ENCODE measurements around the gene CRYL1. TPM values are rescaled to one million over a fixed set of nuclear protein-coding genes. Genes with fewer than 3 reads are reported as not detected.

Gene CRYL1
- total and polyA plus RNA-seq, 2 of the 8 experiments (the other 6 are each of a cell fraction or from before 2014, with no cell fraction given) = 1.9 to 6.4 TPM

- no peak for TF ChIP-seq CREB1 (IDR thresholded peaks at IDR 0.05)
- no peak for TF ChIP-seq CTCF (IDR thresholded peaks at IDR 0.05; ENCODE audit: control extremely low read depth in 1 of 3, insufficient read depth in 1 of 3, low read depth in 1 of 3, low read length in 3 of 3)
- TF ChIP-seq HDAC6 (IDR thresholded peaks at IDR 0.05; ENCODE audit: low read depth, low read length) = no peak
- TF ChIP-seq GTF2F1 (IDR thresholded peaks at IDR 0.05; ENCODE audit: borderline replicate concordance, low read depth, low read length) = no peak
- no peak for TF ChIP-seq FOSL1 (IDR thresholded peaks at IDR 0.05; ENCODE audit: insufficient read depth, low read depth, low read length)
- TF ChIP-seq NRF1 (IDR thresholded peaks at IDR 0.05; ENCODE audit: low read depth, low read length) = no peak
- TF ChIP-seq BACH1 (IDR thresholded peaks at IDR 0.05; ENCODE audit: low read length) = no peak
Observed at GRCh38 chr13:20431687-20432384, 93.8 kb downstream of the CRYL1 start (continued).
